ENCODE data around the gene GAPVD1. TPM values are rescaled to one million over a fixed set of nuclear protein-coding genes. Genes with fewer than 3 reads are reported as not detected.

The GAPVD1 gene
- total RNA-seq, 3 donors from 2014 or later (not counting 1 experiment from before 2014, with no cell fraction given): 66.1 to 83.2 (median 68.8) TPM

DNA sequence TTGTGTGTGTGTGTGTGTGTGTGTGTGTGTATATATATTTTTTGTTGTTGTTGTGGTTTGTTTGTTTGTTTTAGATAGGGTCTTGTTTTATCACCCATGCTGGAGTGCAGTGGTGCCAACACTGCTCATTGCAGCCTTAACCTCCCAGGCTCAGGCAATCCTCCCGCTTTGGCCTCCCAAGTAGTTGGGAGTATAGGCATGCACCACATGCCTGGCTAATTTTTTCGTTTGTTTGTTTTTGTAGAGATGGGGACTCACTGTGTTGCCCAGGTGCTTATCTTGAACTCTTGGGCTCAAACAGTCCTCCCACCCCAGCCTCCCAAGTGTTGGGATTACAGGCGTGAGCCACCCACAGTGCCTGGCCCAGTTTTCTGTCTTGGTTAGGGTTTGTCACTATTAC is 77.3 kb downstream of the GAPVD1 start:
- DNase-seq (no peak), ATAC-seq (no peak)
- Histone ChIP-seq H3K36me3 (ENCODE audit: control insufficient read depth, insufficient read depth, low read length) (peaks cover 53% of the 10 kb centered on the region), H3K27me3 (ENCODE audit: control insufficient read depth, insufficient read depth, low read length) (no peaks in the 10 kb centered on the region), H3K27ac (ENCODE audit: low read length) (no peak overlapping the region), H3K9me3 (ENCODE audit: control insufficient read depth, insufficient read depth, low read length) (no peaks in the 10 kb centered on the region), H3K4me1 (ENCODE audit: control insufficient read depth, insufficient read depth, low read length) (no peaks in the 10 kb centered on the region), H3K4me3 (ENCODE audit: low read length) (no peak overlapping the region)
- Mint-ChIP-seq H3K9me3 (no peaks in the 10 kb centered on the region), H3K27ac (peak overlapping the region in 1 of 2 donors; percentile 23), H3K27me3 (ENCODE audit: low read depth in 2 of 2) (no peaks in the 10 kb centered on the region), H3K36me3 (peaks cover 14% of the 10 kb centered on the region), H3K4me1 (peaks cover 0 to 6% of the 10 kb centered on the region in 2 donors), H3K4me3 (no peak overlapping the region)
- TF ChIP-seq, protein P1, sequence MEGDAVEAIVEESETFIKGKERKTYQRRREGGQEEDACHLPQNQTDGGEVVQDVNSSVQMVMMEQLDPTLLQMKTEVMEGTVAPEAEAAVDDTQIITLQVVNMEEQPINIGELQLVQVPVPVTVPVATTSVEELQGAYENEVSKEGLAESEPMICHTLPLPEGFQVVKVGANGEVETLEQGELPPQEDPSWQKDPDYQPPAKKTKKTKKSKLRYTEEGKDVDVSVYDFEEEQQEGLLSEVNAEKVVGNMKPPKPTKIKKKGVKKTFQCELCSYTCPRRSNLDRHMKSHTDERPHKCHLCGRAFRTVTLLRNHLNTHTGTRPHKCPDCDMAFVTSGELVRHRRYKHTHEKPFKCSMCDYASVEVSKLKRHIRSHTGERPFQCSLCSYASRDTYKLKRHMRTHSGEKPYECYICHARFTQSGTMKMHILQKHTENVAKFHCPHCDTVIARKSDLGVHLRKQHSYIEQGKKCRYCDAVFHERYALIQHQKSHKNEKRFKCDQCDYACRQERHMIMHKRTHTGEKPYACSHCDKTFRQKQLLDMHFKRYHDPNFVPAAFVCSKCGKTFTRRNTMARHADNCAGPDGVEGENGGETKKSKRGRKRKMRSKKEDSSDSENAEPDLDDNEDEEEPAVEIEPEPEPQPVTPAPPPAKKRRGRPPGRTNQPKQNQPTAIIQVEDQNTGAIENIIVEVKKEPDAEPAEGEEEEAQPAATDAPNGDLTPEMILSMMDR (IDR thresholded peaks at IDR 0.05): no peak
- 91% methylated on average over 3 of the region's 3 CpGs for WGBS (ENCODE audit: insufficient coverage)
- intact Hi-C loops (cut with micrococcal nuclease): no loop called here

DNA sequence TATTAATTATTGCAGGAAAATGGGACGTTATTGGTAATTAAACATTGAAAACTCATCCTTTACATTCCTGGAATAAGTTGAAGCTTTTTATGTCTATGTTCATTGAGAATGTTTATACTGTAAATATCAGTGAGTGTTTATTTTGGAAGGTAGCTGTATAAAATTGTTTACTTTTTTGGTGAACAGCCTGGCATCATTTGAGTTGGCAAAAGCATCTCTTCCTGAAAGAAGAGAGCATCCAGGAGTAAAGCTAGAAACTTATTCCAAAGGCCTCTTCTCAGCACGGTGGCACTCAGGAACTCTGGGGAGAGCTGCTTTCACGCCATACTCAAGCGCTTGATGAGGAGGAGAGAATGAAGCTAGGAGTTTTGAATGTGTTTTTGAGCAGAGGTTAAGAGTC is 79.9 kb downstream of the GAPVD1 start:
- DNase-seq (no peak), ATAC-seq (no peak)
- H3K9me3 Mint-ChIP-seq: no peaks in the 10 kb centered on the region
- H3K27me3 Mint-ChIP-seq (ENCODE audit: low read depth in 2 of 2): no peaks in the 10 kb centered on the region
- H3K27ac ChIP-seq (ENCODE audit: low read length): no peak overlapping the region
- H3K36me3 Mint-ChIP-seq: peaks cover 14% of the 10 kb centered on the region
- TF ChIP-seq, protein P1 (IDR thresholded peaks at IDR 0.05): no peak
- H3K4me3 Mint-ChIP-seq: no peak overlapping the region
- no peaks in the 10 kb centered on the region for H3K9me3 ChIP-seq (ENCODE audit: control insufficient read depth, insufficient read depth, low read length)
- intact Hi-C loops (cut with micrococcal nuclease): no loop called here
- H3K4me3 ChIP-seq (ENCODE audit: low read length): no peak overlapping the region
- no peaks in the 10 kb centered on the region for H3K4me1 ChIP-seq (ENCODE audit: control insufficient read depth, insufficient read depth, low read length)
- no peaks in the 10 kb centered on the region for H3K27me3 ChIP-seq (ENCODE audit: control insufficient read depth, insufficient read depth, low read length)
- H3K27ac Mint-ChIP-seq: no peak overlapping the region
- 100% methylated on average over 3 of the region's 4 CpGs for WGBS (ENCODE audit: insufficient coverage)
- H3K4me1 Mint-ChIP-seq: peaks cover 0 to 6% of the 10 kb centered on the region in 2 donors
- peaks cover 57% of the 10 kb centered on the region for H3K36me3 ChIP-seq (ENCODE audit: control insufficient read depth, insufficient read depth, low read length)

DNA sequence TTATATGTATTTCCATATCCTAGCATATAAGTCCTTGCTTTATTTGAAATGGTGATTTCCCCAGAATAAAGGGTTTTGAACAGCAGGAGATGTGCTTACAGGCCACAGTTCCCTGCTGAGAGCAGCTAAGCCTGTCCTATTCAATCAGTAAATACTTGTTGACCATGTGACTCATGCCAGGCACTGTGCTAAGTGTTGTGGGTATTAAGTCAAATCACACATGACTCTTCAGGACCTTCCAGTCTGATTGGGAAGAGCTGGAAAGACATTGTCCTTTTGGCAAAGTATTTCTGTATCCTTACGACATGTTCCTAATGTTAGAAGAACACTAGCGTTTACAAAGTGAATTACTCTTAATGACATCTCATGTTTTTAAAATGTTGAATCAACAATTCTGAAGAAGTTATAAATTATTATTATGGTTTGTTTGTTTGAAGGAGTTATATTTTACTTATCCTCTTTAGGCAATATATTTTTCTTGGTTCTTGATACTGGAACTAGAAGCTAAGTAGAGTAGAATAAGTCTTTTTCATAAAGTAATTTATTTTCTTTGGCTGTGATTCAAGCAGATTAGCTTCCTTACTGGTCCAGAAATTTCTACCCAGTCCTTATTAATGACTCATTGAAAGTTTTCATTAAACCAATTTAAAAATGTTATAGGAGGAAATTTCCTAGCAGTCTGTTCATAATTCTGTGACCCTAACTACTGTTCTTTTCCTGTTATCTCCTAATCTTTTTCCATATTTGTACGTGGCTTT is 82.1 kb downstream of the GAPVD1 start:
- intact Hi-C loops (cut with micrococcal nuclease): no loop called here
- no peaks in the 10 kb centered on the region for H3K27me3 ChIP-seq (ENCODE audit: control insufficient read depth, insufficient read depth, low read length)
- H3K9me3 ChIP-seq (ENCODE audit: control insufficient read depth, insufficient read depth, low read length): no peaks in the 10 kb centered on the region
- no peaks in the 10 kb centered on the region for H3K4me1 ChIP-seq (ENCODE audit: control insufficient read depth, insufficient read depth, low read length)
- WGBS (ENCODE audit: insufficient coverage): 100% methylated on average over 1 of the region's 3 CpGs
- H3K36me3 Mint-ChIP-seq: peaks cover 17% of the 10 kb centered on the region
- no peak overlapping the region for H3K27ac ChIP-seq (ENCODE audit: low read length)
- no peaks in the 10 kb centered on the region for H3K27me3 Mint-ChIP-seq (ENCODE audit: low read depth in 2 of 2)
- no peaks in the 10 kb centered on the region for H3K9me3 Mint-ChIP-seq
- no peak for DNase-seq
- H3K4me3 ChIP-seq (ENCODE audit: low read length): no peak overlapping the region
- no peak overlapping the region for H3K4me3 Mint-ChIP-seq
- TF ChIP-seq, protein P1 (IDR thresholded peaks at IDR 0.05): no peak
- H3K36me3 ChIP-seq (ENCODE audit: control insufficient read depth, insufficient read depth, low read length): peaks cover 62% of the 10 kb centered on the region
- no peak overlapping the region for H3K27ac Mint-ChIP-seq
- H3K4me1 Mint-ChIP-seq: peaks cover 0 to 6% of the 10 kb centered on the region in 2 donors
- ATAC-seq: no peak
